Stimulated activated CD4-positive, alpha-beta T cell treated with anti-CD3 and anti-CD28 coated beads, Interleukin-1b, Interleukin-23, amount 100 ng/mL, for 1 hour (primary cell): ENCODE results near the gene SCN9A.
"Not testable (repeated sequence)": the region's sequence is repeated elsewhere in the genome, so short reads cannot be mapped to it uniquely, and the experiment has no call there.

ENCODE experiments used
- DNase-seq, 2 donors: peaks; one replicate each; pipeline ENCODE4 v3.0.0-alpha.2; 2020; ENCODE audit warnings: low read depth in 2 of 2

Gene SCN9A

GRCh38 chr2:166375195-166375735, 479 bp downstream of the SCN9A start:
- DNase-seq: no peak

GRCh38 chr2:166373951-166374350, 1.8 kb downstream of the SCN9A start:
- DNase-seq: no peak

GRCh38 chr2:166373539-166373938, 2.2 kb downstream of the SCN9A start:
- DNase-seq: no peak

DNA sequence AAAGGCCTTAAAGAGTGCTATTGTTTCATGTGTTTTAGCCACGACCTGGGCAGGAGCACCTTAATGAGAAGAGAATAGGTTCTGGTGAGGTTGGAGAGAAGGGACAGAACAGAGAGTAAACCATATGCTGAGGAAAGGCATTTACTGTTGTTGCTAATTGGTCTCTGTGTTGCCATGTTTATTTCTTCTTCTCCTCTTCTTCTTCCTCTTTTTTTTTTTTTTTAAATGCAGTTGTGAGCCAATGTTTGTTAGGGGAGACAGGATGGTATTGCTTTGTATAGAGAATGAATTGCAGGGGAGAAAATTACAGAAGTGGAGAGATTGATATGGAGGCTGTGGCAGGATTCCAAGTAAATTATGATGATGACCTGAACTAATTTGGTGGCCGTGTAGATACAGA, 2.6 kb downstream of the SCN9A start:
- no peak for DNase-seq

DNA sequence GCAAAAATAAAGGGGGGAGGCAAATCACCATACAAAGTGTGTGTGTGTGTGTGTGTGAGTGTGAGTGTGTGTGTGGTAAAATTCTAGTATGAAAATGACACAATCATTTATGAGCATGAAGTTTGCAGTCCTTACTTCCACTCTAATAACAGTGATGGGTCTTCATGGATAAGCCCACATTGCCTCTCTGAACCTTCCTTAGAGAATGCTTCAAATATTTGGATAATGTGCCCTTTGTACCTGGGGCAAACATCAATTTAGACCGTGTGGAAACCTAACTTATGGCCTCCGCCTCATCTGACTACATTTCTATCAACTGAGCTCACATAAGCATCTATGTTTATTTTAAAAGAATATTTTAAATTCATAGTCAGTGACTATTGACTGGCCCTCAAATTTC, 3.7 kb downstream of the SCN9A start:
- no peak for DNase-seq

DNA sequence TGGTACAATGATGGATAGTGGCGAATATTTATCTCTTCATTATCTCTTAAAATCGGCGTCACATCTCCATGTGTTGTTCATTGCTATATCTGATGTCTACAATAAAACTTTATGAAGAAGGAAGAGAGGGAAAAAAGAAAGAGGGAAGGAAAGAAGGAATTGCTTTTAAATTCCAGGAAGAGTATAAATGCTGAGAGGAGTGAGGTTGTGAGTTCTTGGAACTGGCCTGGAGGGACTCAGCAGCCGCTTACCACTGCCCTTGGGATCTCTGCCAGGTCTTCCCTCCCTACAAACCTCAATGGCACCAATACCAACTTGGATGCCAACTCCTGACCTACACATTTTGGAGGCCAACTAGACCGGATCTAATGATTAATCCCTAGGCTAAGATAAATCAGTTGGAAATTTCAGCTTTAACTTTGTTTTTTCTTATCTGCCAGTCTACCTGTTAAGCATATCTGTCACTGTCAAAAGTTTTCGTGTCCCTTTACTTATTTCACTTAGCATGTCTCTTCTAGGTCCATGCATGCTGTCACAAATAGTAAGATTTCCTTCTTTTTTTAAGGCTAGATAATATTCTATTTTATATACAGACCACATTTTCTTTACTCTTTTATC, 9.8 kb downstream of the SCN9A start:
- DNase-seq: no peak

DNA sequence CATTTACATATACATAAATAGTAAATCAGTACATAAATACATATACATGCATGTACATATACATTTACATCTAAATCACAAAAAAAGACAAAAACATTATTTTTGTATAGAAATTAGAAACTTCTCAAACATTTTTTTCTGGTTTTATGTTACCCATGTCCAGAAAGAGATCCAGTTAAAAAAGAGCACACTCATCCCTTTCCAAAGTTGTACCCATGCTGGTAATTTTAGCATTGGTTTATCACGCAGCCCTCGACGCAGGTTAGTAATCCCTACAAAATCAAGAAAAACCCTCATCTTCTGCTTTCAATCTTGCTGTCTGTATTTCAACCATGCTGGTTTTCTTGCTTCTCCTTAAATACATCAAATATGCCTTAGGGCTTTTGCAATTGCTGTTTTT, 10.5 kb downstream of the SCN9A start:
- DNase-seq: no peak

- no peak for DNase-seq
Observed at GRCh38 chr2:166364476-166365161, 11.1 kb downstream of the SCN9A start.

DNA sequence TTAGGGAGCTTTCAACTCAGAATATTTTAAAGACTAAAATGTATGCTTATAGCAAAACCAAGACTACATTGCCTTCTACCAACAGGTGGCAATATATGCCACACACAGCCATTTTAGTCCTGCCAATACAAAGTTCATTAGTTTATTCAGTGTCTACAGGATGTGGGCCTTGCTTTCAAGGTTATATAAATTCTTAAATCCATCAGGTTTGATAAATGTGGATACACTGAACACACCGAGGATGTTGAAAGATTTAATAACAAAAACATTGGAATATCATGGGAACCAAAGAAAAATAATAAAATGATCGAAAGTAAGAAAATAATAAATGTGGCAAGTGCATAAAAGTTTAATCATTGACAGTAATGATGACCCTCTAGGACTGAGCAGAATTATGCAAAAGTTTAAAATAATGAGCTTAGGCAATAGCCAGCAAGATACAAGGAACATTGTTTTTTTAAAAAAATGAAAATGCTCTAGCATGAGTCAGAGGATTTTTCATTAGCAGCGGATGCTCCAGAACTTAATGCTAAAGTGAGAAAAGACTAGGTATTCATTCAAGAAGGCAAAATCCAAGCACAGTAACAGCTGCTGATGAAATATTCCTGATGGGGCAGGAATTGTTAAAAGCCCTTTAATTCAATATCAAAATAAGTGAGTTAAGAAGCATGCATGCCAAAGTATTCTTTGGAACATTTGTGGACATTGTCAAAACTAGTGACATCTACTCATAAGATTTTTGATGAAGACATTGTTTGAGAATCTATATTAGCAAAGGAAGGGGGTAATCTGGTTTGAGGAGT, 14.2 kb downstream of the SCN9A start:
- no peak for DNase-seq

DNA sequence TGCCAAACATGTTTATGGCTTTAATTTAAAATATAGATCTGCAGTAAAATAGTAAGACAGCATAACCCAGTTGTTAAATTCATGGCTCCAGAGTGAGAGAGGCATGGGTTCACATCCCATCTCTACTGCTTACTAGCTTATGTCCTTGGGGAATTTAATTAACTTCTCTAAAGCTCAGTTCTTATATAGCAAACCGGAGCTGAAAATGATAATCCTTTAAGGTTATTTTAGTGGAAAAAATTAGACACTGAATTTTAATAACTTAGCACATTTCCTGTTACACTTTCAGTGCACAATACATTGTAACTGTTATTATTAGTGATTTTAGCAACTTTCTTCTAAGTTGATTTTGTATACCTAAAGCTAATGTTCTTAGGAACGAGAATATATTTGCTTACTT, 14.8 kb downstream of the SCN9A start:
- no peak for DNase-seq

- no peak for DNase-seq
Observed at GRCh38 chr2:166360426-166360825, 15.3 kb downstream of the SCN9A start.

- not testable (repeated sequence) for DNase-seq
Observed at GRCh38 chr2:166357950-166358321, 17.8 kb downstream of the SCN9A start.

GRCh38 chr2:166357068-166357949, 18.4 kb downstream of the SCN9A start:
- no peak for DNase-seq

DNA sequence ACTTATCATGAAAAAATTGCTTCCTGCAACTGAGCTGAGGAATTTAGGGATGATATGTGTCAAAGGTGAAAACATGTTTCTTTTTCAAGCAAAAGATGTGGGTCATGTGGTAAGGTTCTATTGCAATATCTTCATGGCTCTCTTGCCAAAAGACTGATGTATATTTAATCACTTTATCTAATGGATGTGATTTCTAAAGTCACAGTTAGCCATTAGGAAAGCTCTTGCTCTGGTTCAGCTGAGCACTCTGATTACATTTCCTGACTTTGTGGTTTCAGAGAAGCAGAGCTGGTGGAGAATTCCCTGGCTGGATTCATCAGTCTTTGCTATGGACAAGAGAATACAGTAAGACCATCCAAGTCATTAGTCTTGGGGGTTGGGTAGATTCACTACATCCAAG, 24.4 kb downstream of the SCN9A start:
- no peak for DNase-seq

GRCh38 chr2:166350525-166350924, 25.2 kb downstream of the SCN9A start:
- DNase-seq: no peak

DNA sequence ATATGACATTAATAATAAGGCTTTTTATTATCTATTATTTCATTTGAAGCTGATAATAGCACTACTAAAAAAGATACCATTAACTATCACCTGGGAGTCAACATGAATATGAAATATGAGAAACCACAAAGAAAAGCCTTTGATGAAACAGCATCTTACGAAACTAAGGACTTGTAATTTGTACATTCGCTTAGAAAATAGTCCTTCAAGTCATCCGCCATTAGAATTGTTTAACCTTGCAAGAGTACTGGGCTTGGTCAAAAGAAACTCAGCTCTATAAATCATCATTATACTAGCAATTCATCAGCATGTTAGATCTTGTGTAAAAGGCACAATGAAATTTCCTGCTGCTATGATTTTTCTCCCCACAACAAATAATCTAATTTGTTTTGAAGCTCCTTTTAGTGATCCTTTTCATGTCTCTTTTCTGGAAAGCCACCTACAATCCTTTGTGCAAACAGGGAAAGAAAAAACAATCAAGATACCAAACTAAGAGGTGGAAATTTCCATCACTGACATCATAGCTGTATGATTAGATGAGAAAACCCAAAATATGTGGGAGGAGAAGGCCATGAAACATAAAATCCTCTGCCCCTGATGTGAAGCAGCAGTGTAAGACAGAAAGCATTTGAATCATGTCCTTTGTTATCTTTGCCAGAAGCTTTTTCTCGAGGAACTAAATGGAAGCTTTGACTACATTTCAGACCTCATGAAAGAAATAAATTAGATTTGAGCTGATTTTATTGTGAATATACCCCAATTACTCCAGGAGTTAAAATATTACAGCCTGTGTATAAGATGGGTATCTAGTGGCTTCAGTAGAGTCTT, 31.2 kb downstream of the SCN9A start:
- no peak for DNase-seq

- no peak for DNase-seq
Observed at GRCh38 chr2:166343467-166343866, 32.3 kb downstream of the SCN9A start.

DNA sequence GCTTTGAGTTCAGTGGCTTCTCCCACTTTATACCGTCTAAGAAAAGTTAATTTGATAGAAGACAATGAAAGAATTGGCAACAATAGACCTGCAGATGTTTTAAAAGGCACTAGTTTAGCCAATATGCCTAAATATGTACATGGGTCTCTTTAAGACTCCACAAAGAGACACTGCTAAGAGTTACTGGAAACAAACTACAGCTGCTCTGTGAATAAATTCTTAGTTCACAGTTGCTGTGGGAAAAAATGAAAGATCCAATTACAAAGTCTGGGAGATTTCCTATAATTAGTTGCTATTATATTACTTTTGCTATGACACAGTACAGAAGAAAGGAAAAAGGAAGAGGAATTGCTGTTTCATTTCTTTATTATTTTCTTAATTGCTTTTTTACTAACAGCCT, 34.3 kb downstream of the SCN9A start:
- no peak for DNase-seq

GRCh38 chr2:166338831-166339339, 36.9 kb downstream of the SCN9A start:
- no peak for DNase-seq

GRCh38 chr2:166337932-166338331, 37.8 kb downstream of the SCN9A start:
- no peak for DNase-seq

GRCh38 chr2:166335284-166335683, 40.5 kb downstream of the SCN9A start:
- no peak for DNase-seq
